Adrenal gland (tissue), 5 donors: ENCODE data around the gene PPP1R1C.

Experiments used
- POLR2A ChIP-seq, 2 donors: fragments of 450-650 bp; IDR thresholded peaks; one replicate each; pipeline ENCODE4 v1.6.1; 2017; ENCODE audit warnings: antibody characterized with exemption in 2 of 2, mild to moderate bottlenecking in 2 of 2, moderate library complexity in 1 of 2
- TF ChIP-seq, protein P1 (sequence below), 6 experiments: fragments of 450-650 bp in 4 of 6; fragments of 200-600 bp in 2 of 6; sonication (generic) in 1 of 6; IDR thresholded peaks; 1 replicate in 5 of 6; 2 replicates in 1 of 6; pipeline versions ENCODE4 v1.5.1 to v1.8.0; 2016 to 2021; ENCODE audit warnings: antibody characterized with exemption in 6 of 6, mild to moderate bottlenecking in 2 of 6, moderate library complexity in 1 of 6
- donor health status: DM: no; HTN: no; CAD: no.

DNA sequence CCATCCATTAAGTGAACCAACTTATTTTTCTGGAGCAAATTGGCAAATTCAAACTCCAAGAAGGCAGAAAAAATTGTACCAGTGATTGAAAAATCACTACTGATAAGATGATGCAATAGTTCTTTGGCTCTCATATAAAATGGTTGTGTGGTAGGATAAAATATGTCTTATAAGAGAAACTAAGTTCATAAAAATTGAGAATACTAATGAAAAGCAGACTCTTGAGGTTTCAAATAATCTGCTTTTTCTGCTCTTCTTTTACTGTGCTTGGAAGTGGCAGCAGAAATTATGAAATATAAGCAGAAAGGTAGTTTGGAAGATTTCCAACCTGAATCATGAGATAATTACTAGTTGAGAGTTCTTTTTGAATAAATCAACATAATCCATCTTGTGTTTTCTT, 61.9 kb downstream of the PPP1R1C start:
- no peak for TF ChIP-seq POLR2A (IDR thresholded peaks at IDR 0.05)
- TF ChIP-seq, protein P1, sequence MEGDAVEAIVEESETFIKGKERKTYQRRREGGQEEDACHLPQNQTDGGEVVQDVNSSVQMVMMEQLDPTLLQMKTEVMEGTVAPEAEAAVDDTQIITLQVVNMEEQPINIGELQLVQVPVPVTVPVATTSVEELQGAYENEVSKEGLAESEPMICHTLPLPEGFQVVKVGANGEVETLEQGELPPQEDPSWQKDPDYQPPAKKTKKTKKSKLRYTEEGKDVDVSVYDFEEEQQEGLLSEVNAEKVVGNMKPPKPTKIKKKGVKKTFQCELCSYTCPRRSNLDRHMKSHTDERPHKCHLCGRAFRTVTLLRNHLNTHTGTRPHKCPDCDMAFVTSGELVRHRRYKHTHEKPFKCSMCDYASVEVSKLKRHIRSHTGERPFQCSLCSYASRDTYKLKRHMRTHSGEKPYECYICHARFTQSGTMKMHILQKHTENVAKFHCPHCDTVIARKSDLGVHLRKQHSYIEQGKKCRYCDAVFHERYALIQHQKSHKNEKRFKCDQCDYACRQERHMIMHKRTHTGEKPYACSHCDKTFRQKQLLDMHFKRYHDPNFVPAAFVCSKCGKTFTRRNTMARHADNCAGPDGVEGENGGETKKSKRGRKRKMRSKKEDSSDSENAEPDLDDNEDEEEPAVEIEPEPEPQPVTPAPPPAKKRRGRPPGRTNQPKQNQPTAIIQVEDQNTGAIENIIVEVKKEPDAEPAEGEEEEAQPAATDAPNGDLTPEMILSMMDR (IDR thresholded peaks at IDR 0.05), result no peak
